SK-N-SH treated with all-trans-retinoic acid at 6 μM for 48 hours (cell line): ENCODE measurements around the gene ZMIZ1.
A peak's percentile ranks its signal among the peaks of the same experiment; 100 is the strongest.

Experiments
- ATAC-seq: fragments of 200-7000 bp; cut with Tn5 transposase; 3 replicates; pipeline ENCODE4 v1.9.1; 2020; ENCODE audit warnings: mild to moderate bottlenecking, moderate library complexity
- ARNTL ChIP-seq: fragments of 450-650 bp; formaldehyde crosslinking; IDR thresholded peaks from 2 replicates; pipeline ENCODE4 v1.5.0; 2020; ENCODE audit warnings: low read depth, mild to moderate bottlenecking, moderate library complexity, borderline replicate concordance
- BACH2 ChIP-seq: fragments of 250-450 bp; sonication (Bioruptor Pico); IDR thresholded peaks from 2 replicates; pipeline ENCODE4 v1.9.0; 2021; ENCODE audit warnings: mild to moderate bottlenecking, borderline replicate concordance
- CREB5 ChIP-seq: fragments of 250-450 bp; sonication (Bioruptor Pico); IDR thresholded peaks from 2 replicates; pipeline ENCODE4 v1.5.1; 2020; ENCODE audit warnings: low read depth, mild to moderate bottlenecking, moderate library complexity
- CSDC2 ChIP-seq: fragments of 250-450 bp; sonication (Bioruptor Pico); IDR thresholded peaks from 2 replicates; pipeline ENCODE4 v1.5.0; 2020; ENCODE audit warnings: mild to moderate bottlenecking, moderate library complexity
- ESRRG ChIP-seq: fragments of 250-450 bp; sonication (Bioruptor Pico); IDR thresholded peaks from 2 replicates; pipeline ENCODE4 v1.6.1; 2021; ENCODE audit warnings: mild to moderate bottlenecking
- GLIS3 ChIP-seq: fragments of 250-450 bp; sonication (Bioruptor Pico); IDR thresholded peaks from 2 replicates; pipeline ENCODE4 v1.5.0; 2020; ENCODE audit warnings: mild to moderate bottlenecking, moderate library complexity
- ISL1 ChIP-seq: fragments of 250-450 bp; sonication (Bioruptor Pico); IDR thresholded peaks from 2 replicates; pipeline ENCODE4 v2.1.2; 2022; ENCODE audit warnings: mild to moderate bottlenecking, moderate library complexity
- OSR1 ChIP-seq: fragments of 250-450 bp; sonication (Bioruptor Pico); IDR thresholded peaks from 2 replicates; pipeline ENCODE4 v1.8.0; 2022; ENCODE audit warnings: moderate library complexity, mild to moderate bottlenecking, inconsistent platforms
- PATZ1 ChIP-seq: fragments of 250-450 bp; sonication (Bioruptor Pico); IDR thresholded peaks from 2 replicates; pipeline ENCODE4 v1.8.0; 2020; ENCODE audit warnings: mild to moderate bottlenecking, moderate library complexity, borderline replicate concordance
- PPARA ChIP-seq: fragments of 250-450 bp; sonication (Bioruptor Pico); IDR thresholded peaks from 2 replicates; pipeline ENCODE4 v1.5.0; 2020; ENCODE audit warnings: mild to moderate bottlenecking, borderline replicate concordance
- SNAI2 ChIP-seq: fragments of 250-450 bp; sonication (Bioruptor Pico); IDR thresholded peaks from 2 replicates; pipeline ENCODE4 v1.5.0; 2020; ENCODE audit warnings: mild to moderate bottlenecking, moderate library complexity
- TCF4 ChIP-seq: fragments of 250-450 bp; sonication (Bioruptor Pico); IDR thresholded peaks from 2 replicates; pipeline ENCODE4 v1.8.0; 2021; ENCODE audit warnings: mild to moderate bottlenecking, moderate library complexity, borderline replicate concordance
- TOX ChIP-seq: fragments of 250-450 bp; sonication (Bioruptor Pico); IDR thresholded peaks from 2 replicates; pipeline ENCODE4 v1.8.0; 2021; ENCODE audit warnings: mild to moderate bottlenecking, moderate library complexity, borderline replicate concordance
- ZC3H10 ChIP-seq: fragments of 250-450 bp; sonication (Bioruptor Pico); IDR thresholded peaks from 2 replicates; pipeline ENCODE4 v1.5.1; 2021; ENCODE audit warnings: mild to moderate bottlenecking, moderate library complexity
- ZFP3 ChIP-seq: fragments of 250-450 bp; sonication (Bioruptor Pico); IDR thresholded peaks from 2 replicates; pipeline ENCODE4 v1.5.0; 2020; ENCODE audit warnings: mild to moderate bottlenecking, moderate library complexity
- ZFP30 ChIP-seq: fragments of 450-650 bp; formaldehyde crosslinking; IDR thresholded peaks from 2 replicates; pipeline ENCODE4 v1.5.0; 2022; ENCODE audit warnings: mild to moderate bottlenecking, moderate library complexity
- ZNF565 ChIP-seq: fragments of 450-650 bp; formaldehyde crosslinking; conservative IDR thresholded peaks from 2 replicates; pipeline ENCODE4 v1.5.0; 2020; ENCODE audit warnings: low read depth, mild to moderate bottlenecking, moderate library complexity
- ZNF70 ChIP-seq: fragments of 450-650 bp; formaldehyde crosslinking; IDR thresholded peaks from 2 replicates; pipeline ENCODE4 v1.5.0; 2020; ENCODE audit warnings: mild to moderate bottlenecking, moderate library complexity
- ZNF8 ChIP-seq: fragments of 450-650 bp; formaldehyde crosslinking; IDR thresholded peaks from 2 replicates; pipeline ENCODE4 v1.5.0; 2020; ENCODE audit warnings: mild to moderate bottlenecking, moderate library complexity
- TF ChIP-seq, protein P1 (sequence below): fragments of 250-450 bp; sonication (Bioruptor Pico); IDR thresholded peaks from 2 replicates; pipeline ENCODE4 v1.5.0; 2020; ENCODE audit warnings: mild to moderate bottlenecking, moderate library complexity
- TF ChIP-seq, protein P2 (sequence below): fragments of 250-450 bp; sonication (Bioruptor Pico); IDR thresholded peaks from 2 replicates; pipeline ENCODE4 v1.5.1; 2021; ENCODE audit warnings: mild to moderate bottlenecking, moderate library complexity

ZMIZ1 gene

DNA sequence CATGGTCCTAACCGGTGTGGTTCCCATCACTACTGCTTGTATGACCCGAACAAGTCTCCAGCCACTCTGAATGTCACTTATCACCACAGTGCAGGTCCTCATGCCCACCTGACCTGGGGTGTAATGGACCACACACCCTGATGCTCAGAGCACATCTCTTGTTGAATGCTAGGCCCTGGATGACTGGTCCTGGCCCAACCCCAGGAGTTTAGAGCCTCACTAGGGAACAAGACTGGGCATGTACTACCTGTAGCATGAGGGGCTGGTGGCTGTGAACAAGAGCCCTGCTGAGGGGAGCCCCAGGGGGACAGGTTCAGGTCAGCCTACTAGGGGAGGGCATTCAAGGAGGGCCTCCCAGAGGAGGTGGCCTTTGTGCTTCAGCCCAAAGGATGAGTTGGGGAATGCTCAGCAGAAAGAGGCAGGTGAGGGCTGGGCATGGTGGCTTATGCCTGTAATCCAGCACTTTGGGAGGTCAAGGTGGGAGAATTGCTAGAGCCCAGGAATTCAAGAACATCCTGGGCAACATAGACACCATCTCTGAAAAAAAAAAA is 31.2 kb downstream of the ZMIZ1 start:
- ATAC-seq = no peak

DNA sequence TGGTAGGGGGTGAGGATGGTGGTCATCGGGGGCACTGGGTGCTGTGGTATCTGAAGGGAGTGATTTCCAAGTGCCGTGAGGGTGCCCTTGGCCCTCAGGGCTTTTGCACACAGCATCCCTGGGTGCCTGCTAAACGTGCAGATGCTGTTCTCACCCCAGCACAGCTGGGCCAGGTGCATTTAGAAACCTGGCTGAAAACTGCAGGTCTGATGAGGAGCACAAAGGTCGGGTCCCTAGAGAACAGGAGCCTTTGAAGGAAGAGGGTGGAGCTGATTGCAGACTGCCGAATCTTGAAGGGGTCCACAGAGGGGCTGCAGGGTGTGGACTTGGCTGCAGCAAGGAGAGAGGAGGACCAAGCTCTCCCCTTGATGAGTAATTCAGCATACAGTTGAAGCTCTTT is 32.0 kb downstream of the ZMIZ1 start:
- TF ChIP-seq TCF4 (no peak), OSR1 (CRISPR knock-in tag) (no peak), ZNF8 (no peak), ZNF565 (CRISPR knock-in tag) (no peak), TOX (CRISPR knock-in tag) (no peak), CREB5 (CRISPR knock-in tag) (no peak), ESRRG (no peak)
- TF ChIP-seq, protein P1, sequence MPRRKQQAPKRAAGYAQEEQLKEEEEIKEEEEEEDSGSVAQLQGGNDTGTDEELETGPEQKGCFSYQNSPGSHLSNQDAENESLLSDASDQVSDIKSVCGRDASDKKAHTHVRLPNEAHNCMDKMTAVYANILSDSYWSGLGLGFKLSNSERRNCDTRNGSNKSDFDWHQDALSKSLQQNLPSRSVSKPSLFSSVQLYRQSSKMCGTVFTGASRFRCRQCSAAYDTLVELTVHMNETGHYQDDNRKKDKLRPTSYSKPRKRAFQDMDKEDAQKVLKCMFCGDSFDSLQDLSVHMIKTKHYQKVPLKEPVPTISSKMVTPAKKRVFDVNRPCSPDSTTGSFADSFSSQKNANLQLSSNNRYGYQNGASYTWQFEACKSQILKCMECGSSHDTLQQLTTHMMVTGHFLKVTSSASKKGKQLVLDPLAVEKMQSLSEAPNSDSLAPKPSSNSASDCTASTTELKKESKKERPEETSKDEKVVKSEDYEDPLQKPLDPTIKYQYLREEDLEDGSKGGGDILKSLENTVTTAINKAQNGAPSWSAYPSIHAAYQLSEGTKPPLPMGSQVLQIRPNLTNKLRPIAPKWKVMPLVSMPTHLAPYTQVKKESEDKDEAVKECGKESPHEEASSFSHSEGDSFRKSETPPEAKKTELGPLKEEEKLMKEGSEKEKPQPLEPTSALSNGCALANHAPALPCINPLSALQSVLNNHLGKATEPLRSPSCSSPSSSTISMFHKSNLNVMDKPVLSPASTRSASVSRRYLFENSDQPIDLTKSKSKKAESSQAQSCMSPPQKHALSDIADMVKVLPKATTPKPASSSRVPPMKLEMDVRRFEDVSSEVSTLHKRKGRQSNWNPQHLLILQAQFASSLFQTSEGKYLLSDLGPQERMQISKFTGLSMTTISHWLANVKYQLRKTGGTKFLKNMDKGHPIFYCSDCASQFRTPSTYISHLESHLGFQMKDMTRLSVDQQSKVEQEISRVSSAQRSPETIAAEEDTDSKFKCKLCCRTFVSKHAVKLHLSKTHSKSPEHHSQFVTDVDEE (CRISPR knock-in tag) = no peak

More for the DNA sequence above, 31.2 kb downstream of the ZMIZ1 start:
- TF ChIP-seq, protein P2, sequence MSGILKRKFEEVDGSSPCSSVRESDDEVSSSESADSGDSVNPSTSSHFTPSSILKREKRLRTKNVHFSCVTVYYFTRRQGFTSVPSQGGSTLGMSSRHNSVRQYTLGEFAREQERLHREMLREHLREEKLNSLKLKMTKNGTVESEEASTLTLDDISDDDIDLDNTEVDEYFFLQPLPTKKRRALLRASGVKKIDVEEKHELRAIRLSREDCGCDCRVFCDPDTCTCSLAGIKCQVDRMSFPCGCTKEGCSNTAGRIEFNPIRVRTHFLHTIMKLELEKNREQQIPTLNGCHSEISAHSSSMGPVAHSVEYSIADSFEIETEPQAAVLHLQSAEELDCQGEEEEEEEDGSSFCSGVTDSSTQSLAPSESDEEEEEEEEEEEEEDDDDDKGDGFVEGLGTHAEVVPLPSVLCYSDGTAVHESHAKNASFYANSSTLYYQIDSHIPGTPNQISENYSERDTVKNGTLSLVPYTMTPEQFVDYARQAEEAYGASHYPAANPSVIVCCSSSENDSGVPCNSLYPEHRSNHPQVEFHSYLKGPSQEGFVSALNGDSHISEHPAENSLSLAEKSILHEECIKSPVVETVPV (CRISPR knock-in tag) = no peak
- TF ChIP-seq TCF4 = no peak
- no peak for TF ChIP-seq BACH2
- TF ChIP-seq SNAI2 (CRISPR knock-in tag) = no peak
- TF ChIP-seq ZNF70 (CRISPR knock-in tag) = no peak
- no peak for TF ChIP-seq CSDC2
- no peak for TF ChIP-seq ZFP30 (CRISPR knock-in tag)
- TF ChIP-seq CREB5 (CRISPR knock-in tag) = no peak
- TF ChIP-seq ZC3H10 (CRISPR knock-in tag) = no peak
- no peak for TF ChIP-seq TOX (CRISPR knock-in tag)
- TF ChIP-seq ZFP3 (CRISPR knock-in tag) = no peak
- no peak for TF ChIP-seq GLIS3 (CRISPR knock-in tag)
- TF ChIP-seq OSR1 (CRISPR knock-in tag) = no peak
- no peak for TF ChIP-seq ZNF8
- TF ChIP-seq ESRRG = no peak
- no peak for TF ChIP-seq PPARA
- TF ChIP-seq PATZ1 (CRISPR knock-in tag) = no peak
- no peak for TF ChIP-seq ZNF565 (CRISPR knock-in tag)

GRCh38 chr10:79101560-79102497 is 33.1 kb downstream of the ZMIZ1 start:
- ATAC-seq = peak; percentile 14; the same call in 2 of the 3 replicates
- no peak for TF ChIP-seq ARNTL (CRISPR knock-in tag)
- TF ChIP-seq TCF4 = no peak
- TF ChIP-seq ZC3H10 (CRISPR knock-in tag) = no peak
- TF ChIP-seq, protein P1 (CRISPR knock-in tag) = no peak
- TF ChIP-seq SNAI2 (CRISPR knock-in tag) = no peak
- no peak for TF ChIP-seq ESRRG
- TF ChIP-seq BACH2 = no peak
- TF ChIP-seq GLIS3 (CRISPR knock-in tag) = no peak
- TF ChIP-seq ZNF565 (CRISPR knock-in tag) = no peak
- no peak for TF ChIP-seq CREB5 (CRISPR knock-in tag)
- no peak for TF ChIP-seq ZNF8
- no peak for TF ChIP-seq ZNF70 (CRISPR knock-in tag)
- TF ChIP-seq ZFP3 (CRISPR knock-in tag) = no peak
- no peak for TF ChIP-seq TOX (CRISPR knock-in tag)
- no peak for TF ChIP-seq ISL1 (CRISPR knock-in tag)

More for the DNA sequence above, 32.0 kb downstream of the ZMIZ1 start:
- no peak for ATAC-seq
